B cell (primary cell): Measurements from ENCODE around the gene CCNH. TPM values are rescaled to one million over a fixed set of nuclear protein-coding genes. Genes with fewer than 3 reads are reported as not detected.

Source experiments
- ATAC-seq: fragments of 200-7000 bp; cut with Tn5 transposase; one replicate; pipeline ENCODE4 v1.10.0; 2021; ENCODE audit warnings: low read depth, mild to moderate bottlenecking, moderate number of reproducible peaks, moderate library complexity
- CTCF ChIA-PET: fragments of 350-600 bp; sonication (Branson Sonifier 250); formaldehyde crosslinking; loops from one replicate; lab custom pipeline; 2021; ENCODE audit warnings: antibody characterized with exemption, inconsistent platforms; lab: Charles Lee
- POLR2A ChIA-PET: fragments of 350-600 bp; sonication (Branson Sonifier 250); formaldehyde crosslinking; loops from one replicate; lab custom pipeline; 2021; ENCODE audit warnings: antibody characterized with exemption; lab: Charles Lee
- DNase-seq: peaks from one replicate; pipeline ENCODE4 v3.0.0; 2013
- H2AFZ ChIP-seq: 2 replicates; pipeline ENCODE4 v1.6.1; 2012; ENCODE audit warnings: mild to moderate bottlenecking, low read depth, low read length; ENCODE audit not compliant: insufficient read depth, poor library complexity, severe bottlenecking
- H3K27ac ChIP-seq, 2 donors: 1 replicate in 1 of 2; 2 replicates in 1 of 2; pipeline ENCODE4 v1.5.1; 2012 to 2013; ENCODE audit warnings: low read length in 2 of 2, mild to moderate bottlenecking in 2 of 2, moderate library complexity in 1 of 2
- H3K27me3 ChIP-seq, 4 experiments: fragments of 200-600 bp in 1 of 4; sonication (generic) in 1 of 4; replicated peaks in 1 of 4; 1 replicate in 2 of 4; 2 replicates in 2 of 4; pipeline versions ENCODE4 v1.6.1 to v1.7.0; 2013 to 2016; ENCODE audit warnings: low read length in 3 of 4, mild to moderate bottlenecking in 2 of 4, mixed read lengths in 1 of 4, moderate library complexity in 1 of 4; ENCODE audit not compliant: insufficient read depth in 4 of 4, control insufficient read depth in 3 of 4; ENCODE audit errors: control extremely low read depth in 1 of 4
- H3K36me3 ChIP-seq, 2 experiments: replicated peaks in 1 of 2; 1 replicate in 1 of 2; 2 replicates in 1 of 2; pipeline versions ENCODE4 v1.6.1 to v1.7.1; 2013; ENCODE audit warnings: low read length in 1 of 2; ENCODE audit not compliant: insufficient read depth in 2 of 2, control insufficient read depth in 1 of 2; ENCODE audit errors: control extremely low read depth in 1 of 2, extremely low read depth in 1 of 2
- H3K4me1 ChIP-seq, 2 donors: fragments of 200-600 bp in 1 of 2; sonication (generic) in 1 of 2; 1 replicate in 1 of 2; 2 replicates in 1 of 2; pipeline versions ENCODE4 v1.5.1 to v1.6.1; 2013 to 2017; ENCODE audit warnings: low read length in 2 of 2; ENCODE audit not compliant: control insufficient read depth in 2 of 2, insufficient read depth in 2 of 2
- H3K4me2 ChIP-seq: replicated peaks from 2 replicates; pipeline ENCODE3; 2012; ENCODE audit warnings: mild to moderate bottlenecking, low read depth, low read length; ENCODE audit not compliant: poor library complexity, severe bottlenecking
- H3K4me3 ChIP-seq, 5 experiments: fragments of 200-600 bp in 1 of 5; sonication (generic) in 1 of 5; 1 replicate in 3 of 5; 2 replicates in 2 of 5; pipeline versions ENCODE4 v1.5.1 to v1.7.0; 2011 to 2016; ENCODE audit warnings: low read length in 4 of 5, mild to moderate bottlenecking in 4 of 5, low read depth in 2 of 5, control low read depth in 1 of 5, moderate library complexity in 1 of 5; ENCODE audit not compliant: insufficient read depth in 1 of 5; ENCODE audit errors: control extremely low read depth in 1 of 5, extremely low read depth in 1 of 5
- H3K79me2 ChIP-seq: fragments of 200-600 bp; sonication (generic); one replicate; pipeline ENCODE4 v1.6.0; 2016; ENCODE audit warnings: low read length; ENCODE audit not compliant: control insufficient read depth, insufficient read depth
- H3K9ac ChIP-seq: fragments of 200-600 bp; sonication (generic); 2 replicates; pipeline ENCODE4 v1.6.1; 2017; ENCODE audit warnings: mild to moderate bottlenecking, low read length, moderate library complexity
- H3K9me3 ChIP-seq, 3 donors: one replicate each; pipeline versions ENCODE4 v1.6.1 to v1.7.1; 2013; ENCODE audit warnings: low read length in 2 of 3; ENCODE audit not compliant: control insufficient read depth in 2 of 3, insufficient read depth in 1 of 3; ENCODE audit errors: control extremely low read depth in 1 of 3
- H4K20me1 ChIP-seq: 2 replicates; pipeline ENCODE4 v1.6.0; 2012; ENCODE audit warnings: mild to moderate bottlenecking, low read length; ENCODE audit not compliant: insufficient read depth, control insufficient read depth, poor library complexity, severe bottlenecking
- H3K27ac Mint-ChIP-seq: one replicate; pipeline ENCODE4 v1.8.0; 2021; ENCODE audit warnings: mixed read lengths
- H3K27me3 Mint-ChIP-seq: one replicate; pipeline ENCODE4 v1.8.0; 2021; ENCODE audit warnings: mixed read lengths
- H3K4me1 Mint-ChIP-seq: one replicate; pipeline ENCODE4 v1.8.0; 2021; ENCODE audit warnings: mixed read lengths
- H3K4me3 Mint-ChIP-seq: one replicate; pipeline ENCODE4 v1.8.0; 2021; ENCODE audit warnings: mixed read lengths
- H3K9me3 Mint-ChIP-seq: one replicate; pipeline ENCODE4 v1.8.0; 2022; ENCODE audit warnings: mixed read lengths; ENCODE audit not compliant: insufficient read depth
- EZH2 ChIP-seq: IDR thresholded peaks from 2 replicates; pipeline ENCODE4 v1.6.1; 2012; ENCODE audit warnings: borderline replicate concordance, low read depth, mild to moderate bottlenecking, moderate library complexity, low read length; ENCODE audit not compliant: insufficient read depth, poor library complexity, severe bottlenecking
- WGBS: methylation state at CpG from one replicate; pipeline ENCODE4 v1.1.5; 2013; ENCODE audit warnings: missing lambda C conversion rate; ENCODE audit not compliant: insufficient coverage; 5-methylcytosine and 5-hydroxymethylcytosine counted together
- intact Hi-C: fragments of 100-400 bp; cut with micrococcal nuclease; formaldehyde crosslinking; loops from one replicate; pipeline ENCODE4 v1.10.0; 2022
- polyA minus RNA-seq: library from RNA; depleted of rRNA, polyadenylated mRNA; stranded (reverse); fragments of >200 nt; gene quantifications from 2 replicates; pipeline ENCODE4 v1.2.3, GENCODE V29; 2012
- polyA plus RNA-seq: library from polyadenylated mRNA; depleted of rRNA; stranded (reverse); fragments of >200 nt; gene quantifications from 2 replicates; pipeline ENCODE4 v1.2.3, GENCODE V29; 2012
- total RNA-seq, 2 donors: library from RNA; stranded (reverse); fragments of 120-200 nt in 1 of 2; gene quantifications; 1 replicate in 1 of 2; 2 replicates in 1 of 2; pipeline versions ENCODE4 v1.2.3 to v1.2.4, GENCODE V29; 2013 to 2022
- TF ChIP-seq, protein P1 (sequence below): fragments of 200-600 bp; IDR thresholded peaks from one replicate; pipeline ENCODE4 v1.8.0; 2022; ENCODE audit warnings: antibody characterized with exemption, mild to moderate bottlenecking

The CCNH gene
- 120 and 137 TPM in 2 replicates for total RNA-seq
- 92.3 TPM for total RNA-seq (2013)
- 59.2 and 114 TPM in 2 replicates for polyA plus RNA-seq
- 150 and 184 TPM in 2 replicates for polyA minus RNA-seq

DNA sequence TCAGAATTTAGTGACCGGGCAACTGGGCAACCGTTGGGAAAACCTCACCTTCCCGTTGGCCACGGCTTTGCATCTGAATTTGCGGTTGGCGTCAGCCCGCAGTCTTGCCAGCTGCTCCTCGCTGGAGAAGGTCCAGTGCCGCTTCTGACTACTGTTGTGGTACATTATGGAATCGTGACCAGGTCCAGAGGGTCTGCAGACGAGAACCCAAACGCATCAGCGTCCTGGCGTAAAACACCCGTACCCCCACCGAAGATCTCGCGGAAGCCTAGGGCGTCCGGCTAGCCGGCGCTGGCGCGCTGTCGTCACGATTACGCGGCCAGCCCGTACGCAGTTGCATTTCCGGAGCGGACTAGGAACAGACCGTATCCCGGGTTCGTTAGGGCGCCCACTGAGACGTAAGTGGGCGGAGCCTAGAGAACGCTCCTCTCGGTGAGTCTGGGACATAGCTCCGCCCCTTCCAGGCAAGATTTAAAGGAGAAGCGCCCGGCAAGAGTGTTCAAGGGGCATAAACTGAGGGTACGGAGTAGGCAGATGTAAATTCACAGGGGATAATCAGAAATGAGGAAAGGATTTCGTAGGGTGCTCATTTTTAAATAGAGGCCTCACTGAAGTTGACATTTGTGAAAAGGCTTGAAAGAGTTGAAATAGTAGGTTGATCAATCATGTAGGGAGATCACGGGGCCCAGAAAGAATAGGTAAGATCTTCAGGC lies at the start of gene CCNH:
Gene CCNH (minus strand): TSS at position 301 of the 713 bp plus-strand sequence. CDS start 136 bp downstream, at position 165.
- CTCF ChIA-PET = interaction anchor here (1.5 to 3.1 kb wide), 2 partner anchors 12 to 341 kb away, joined by 4 to 20 read pairs; no protein-coding TSS in a partner anchor

GRCh38 chr5:87457706-87458105 lies 45.0 kb upstream of the CCNH start:
- H3K4me1 Mint-ChIP-seq = no peaks in the 10 kb centered on the region
- no peak overlapping the region for H3K4me2 ChIP-seq
- DNase-seq (no peak), ATAC-seq (no peak)
- no peak overlapping the region for H3K27ac Mint-ChIP-seq
- ChIA-PET POLR2A (no interaction called here), CTCF (no interaction called here)
- intact Hi-C loops = no loop called here
- no peaks in the 10 kb centered on the region for H3K9me3 ChIP-seq
- no peaks in the 10 kb centered on the region for H3K36me3 ChIP-seq
- no peak overlapping the region for H3K27ac ChIP-seq
- no peak overlapping the region for H3K9ac ChIP-seq
- H3K9me3 Mint-ChIP-seq = no peaks in the 10 kb centered on the region
- H4K20me1 ChIP-seq = no peaks in the 10 kb centered on the region
- H3K27me3 ChIP-seq = no peaks in the 10 kb centered on the region
- H3K4me1 ChIP-seq = no peaks in the 10 kb centered on the region
- H3K4me3 Mint-ChIP-seq = no peak overlapping the region
- H3K79me2 ChIP-seq = no peaks in the 10 kb centered on the region
- no peak overlapping the region for H3K4me3 ChIP-seq
- peaks cover 8% of the 10 kb centered on the region for H3K27me3 Mint-ChIP-seq
- H2AFZ ChIP-seq = no peak overlapping the region
- no peak for TF ChIP-seq EZH2
- TF ChIP-seq, protein P1, sequence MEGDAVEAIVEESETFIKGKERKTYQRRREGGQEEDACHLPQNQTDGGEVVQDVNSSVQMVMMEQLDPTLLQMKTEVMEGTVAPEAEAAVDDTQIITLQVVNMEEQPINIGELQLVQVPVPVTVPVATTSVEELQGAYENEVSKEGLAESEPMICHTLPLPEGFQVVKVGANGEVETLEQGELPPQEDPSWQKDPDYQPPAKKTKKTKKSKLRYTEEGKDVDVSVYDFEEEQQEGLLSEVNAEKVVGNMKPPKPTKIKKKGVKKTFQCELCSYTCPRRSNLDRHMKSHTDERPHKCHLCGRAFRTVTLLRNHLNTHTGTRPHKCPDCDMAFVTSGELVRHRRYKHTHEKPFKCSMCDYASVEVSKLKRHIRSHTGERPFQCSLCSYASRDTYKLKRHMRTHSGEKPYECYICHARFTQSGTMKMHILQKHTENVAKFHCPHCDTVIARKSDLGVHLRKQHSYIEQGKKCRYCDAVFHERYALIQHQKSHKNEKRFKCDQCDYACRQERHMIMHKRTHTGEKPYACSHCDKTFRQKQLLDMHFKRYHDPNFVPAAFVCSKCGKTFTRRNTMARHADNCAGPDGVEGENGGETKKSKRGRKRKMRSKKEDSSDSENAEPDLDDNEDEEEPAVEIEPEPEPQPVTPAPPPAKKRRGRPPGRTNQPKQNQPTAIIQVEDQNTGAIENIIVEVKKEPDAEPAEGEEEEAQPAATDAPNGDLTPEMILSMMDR = no peak

More for the DNA sequence above, at the start of gene CCNH:
- WGBS = 1% methylated on average over 46 of the region's 46 CpGs
- Histone ChIP-seq H3K27me3 (no peaks in the 10 kb centered on the region), H3K36me3 (peaks cover 2 to 18% of the 10 kb centered on the region in 2 experiments), H3K4me3 (peak within 1 kb of the TSS; percentile 76 to 100 (median 84)), H3K9ac (peak within 1 kb of the TSS; percentile 92), H3K27ac (peak within 1 kb of the TSS; percentile 89 to 96), H3K9me3 (no peaks in the 10 kb centered on the region), H4K20me1 (no peaks in the 10 kb centered on the region), H3K4me1 (peaks cover 13 to 20% of the 10 kb centered on the region in 2 donors), H2AFZ (peak within 1 kb of the TSS; percentile 86), H3K79me2 (peaks cover 21% of the 10 kb centered on the region), H3K4me2 (peak within 1 kb of the TSS; percentile 81)
- Mint-ChIP-seq H3K4me1 (peaks cover 30% of the 10 kb centered on the region), H3K27ac (peak within 1 kb of the TSS; percentile 93), H3K4me3 (peak within 1 kb of the TSS; percentile 93), H3K27me3 (no peaks in the 10 kb centered on the region), H3K9me3 (no peaks in the 10 kb centered on the region)
- DNase-seq (peak; percentile 98), ATAC-seq (peak; percentile 99)
- no peak for TF ChIP-seq EZH2
- TF ChIP-seq, protein P1 = no peak
- POLR2A ChIA-PET = no interaction called here
- intact Hi-C loops = loop anchor here (1.0 to 10.0 kb wide), 6 partner anchors 12 to 1262 kb away; partner anchors contain the start of genes COX7C and TMEM161B
